Esophagus squamous epithelium (tissue), 5 donors: ENCODE results near the gene CBFA2T3. TPM values are rescaled to one million over a fixed set of nuclear protein-coding genes. Genes with fewer than 3 reads are reported as not detected.

Source experiments
- DNase-seq: peaks from one replicate; lab custom pipeline; 2025; lab: John Stamatoyannopoulos, UW
- H3K27ac ChIP-seq, 4 donors: fragments of 200-600 bp; sonication (generic); one replicate each; pipeline ENCODE4 v1.5.1; 2016 to 2019; ENCODE audit warnings: mild to moderate bottlenecking in 1 of 4
- H3K27me3 ChIP-seq, 4 donors: fragments of 200-600 bp; sonication (generic); 1 replicate in 3 of 4; 2 replicates in 1 of 4; pipeline versions ENCODE4 v1.5.1 to v1.6.0; 2017 to 2021; ENCODE audit warnings: antibody characterized with exemption in 1 of 4
- H3K36me3 ChIP-seq, 3 donors: fragments of 200-600 bp; sonication (generic); one replicate each; pipeline ENCODE4 v1.5.1; 2016 to 2019
- H3K4me1 ChIP-seq, 3 donors: fragments of 200-600 bp; sonication (generic); one replicate each; pipeline ENCODE4 v1.5.1; 2017 to 2019
- H3K4me3 ChIP-seq, 4 donors: fragments of 200-600 bp; sonication (generic); 1 replicate in 3 of 4; 2 replicates in 1 of 4; pipeline ENCODE4 v1.5.1; 2016 to 2019; ENCODE audit warnings: mild to moderate bottlenecking in 2 of 4, moderate library complexity in 1 of 4
- H3K9me3 ChIP-seq, 3 donors: fragments of 200-600 bp; sonication (generic); one replicate each; pipeline ENCODE4 v1.5.1; 2016 to 2019
- CTCF ChIP-seq, 6 experiments: fragments of 450-650 bp in 4 of 6; fragments of 200-600 bp in 2 of 6; sonication (generic) in 2 of 6; IDR thresholded peaks; one replicate each; pipeline ENCODE4 v1.5.1; 2016 to 2019; ENCODE audit warnings: antibody characterized with exemption in 6 of 6, mild to moderate bottlenecking in 4 of 6, moderate library complexity in 4 of 6
- POLR2A ChIP-seq, 4 donors: fragments of 450-650 bp; IDR thresholded peaks; one replicate each; pipeline ENCODE4 v1.6.1; 2017; ENCODE audit warnings: antibody characterized with exemption in 4 of 4, mild to moderate bottlenecking in 4 of 4, moderate library complexity in 3 of 4
- WGBS, 2 donors: methylation state at CpG; one replicate each; pipeline ENCODE4 v1.1.5; 2018; 5-methylcytosine and 5-hydroxymethylcytosine counted together
- intact Hi-C: fragments of 100-400 bp; cut with DNase I; formaldehyde crosslinking; loops from one replicate; pipeline ENCODE4 v1.15.0; 2022
- total RNA-seq, 4 donors: library from RNA; depleted of rRNA; stranded (reverse); fragments of >200 nt; gene quantifications; one replicate each; pipeline ENCODE4 v1.1.0, GENCODE V29; 2016
- donor health status: DM: yes; HTN: yes; CAD: no.

Gene CBFA2T3
- total RNA-seq, 4 donors from 2014 or later: 0.18 to 2.7 (median 1.4) TPM

- Histone ChIP-seq H3K27me3 (peaks cover 0 to 46% (median 0%) of the 10 kb centered on the region in 4 donors), H3K36me3 (peaks cover 0 to 32% (median 5%) of the 10 kb centered on the region in 3 donors), H3K9me3 (no peaks in the 10 kb centered on the region), H3K27ac (no peak overlapping the region), H3K4me3 (no peak overlapping the region), H3K4me1 (peaks cover 0 to 27% (median 1%) of the 10 kb centered on the region in 3 donors)
- DNase-seq: no peak
- WGBS, 2 donors: 86 to 89% methylated on average over 25 to 28 of the region's 34 CpGs
- intact Hi-C loops: no loop called here
- TF ChIP-seq POLR2A (IDR thresholded peaks at IDR 0.05) (no peak), CTCF (IDR thresholded peaks at IDR 0.05) (no peak)
Measured at GRCh38 chr16:88874938-88875599, 101.9 kb downstream of the CBFA2T3 start.

GRCh38 chr16:88872650-88873331 is 104.2 kb downstream of the CBFA2T3 start:
- DNase-seq: no peak
- H3K9me3 ChIP-seq: no peaks in the 10 kb centered on the region
- no peak overlapping the region for H3K27ac ChIP-seq
- intact Hi-C loops: no loop called here
- no peak for TF ChIP-seq POLR2A (IDR thresholded peaks at IDR 0.05)
- no peak for TF ChIP-seq CTCF (IDR thresholded peaks at IDR 0.05)
- H3K4me1 ChIP-seq: peaks cover 0 to 13% (median 0%) of the 10 kb centered on the region in 3 donors
- peaks cover 0 to 17% (median 0%) of the 10 kb centered on the region in 3 donors for H3K36me3 ChIP-seq
- no peak overlapping the region for H3K4me3 ChIP-seq
- 73 to 81% methylated on average over 8 to 10 of the region's 25 CpGs for WGBS, 2 donors
- peaks cover 0 to 64% (median 0%) of the 10 kb centered on the region in 4 donors for H3K27me3 ChIP-seq

DNA sequence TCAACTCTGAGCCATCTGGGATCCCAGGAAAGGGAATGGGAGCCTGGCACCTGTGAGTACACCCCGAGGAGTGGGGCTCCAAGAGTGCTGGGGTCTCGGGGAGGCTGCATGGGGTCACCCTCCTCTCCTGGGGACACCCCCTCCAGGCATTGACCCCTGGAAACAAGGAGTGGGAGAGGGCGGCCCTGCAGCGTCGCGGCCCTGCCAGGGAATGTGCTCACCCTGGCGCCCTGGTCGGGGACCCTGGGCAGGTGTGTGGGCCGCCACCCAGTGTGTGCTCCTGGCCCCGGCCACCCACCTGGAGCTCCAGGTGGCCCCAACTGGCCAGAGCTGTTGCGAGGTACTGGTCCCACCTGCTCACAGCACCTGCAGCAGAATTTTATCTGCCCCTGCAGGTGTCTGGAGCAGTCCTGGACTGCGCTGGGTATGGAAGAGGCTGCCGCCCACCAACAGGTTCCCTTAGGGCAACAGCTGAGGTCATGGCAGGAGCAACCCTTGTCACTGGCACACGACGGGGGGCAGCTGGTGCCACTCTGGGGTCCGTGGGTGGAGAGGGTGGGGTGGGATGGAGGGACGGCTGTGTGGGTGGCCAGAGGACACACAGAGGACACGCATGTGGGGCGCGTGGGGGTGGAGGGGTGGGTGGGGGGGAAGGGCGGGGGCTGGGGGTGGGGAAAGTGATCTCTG is 105.1 kb downstream of the CBFA2T3 start:
- Histone ChIP-seq H3K36me3 (peaks cover 0 to 8% (median 0%) of the 10 kb centered on the region in 3 donors), H3K27ac (no peak overlapping the region), H3K9me3 (no peaks in the 10 kb centered on the region), H3K4me3 (no peak overlapping the region), H3K4me1 (peaks cover 0 to 13% (median 0%) of the 10 kb centered on the region in 3 donors), H3K27me3 (peaks cover 0 to 62% (median 0%) of the 10 kb centered on the region in 4 donors)
- no peak for TF ChIP-seq POLR2A (IDR thresholded peaks at IDR 0.05)
- intact Hi-C loops: no loop called here
- WGBS, 2 donors: 56 to 65% methylated on average over 2 to 6 of the region's 21 CpGs
- DNase-seq: no peak

GRCh38 chr16:88871349-88871702 is 105.7 kb downstream of the CBFA2T3 start:
- TF ChIP-seq POLR2A (IDR thresholded peaks at IDR 0.05): no peak
- H3K27ac ChIP-seq: no peak overlapping the region
- peak overlapping the region in 1 of 4 donors; percentile 45 for H3K4me3 ChIP-seq

GRCh38 chr16:88870608-88871348 is 106.2 kb downstream of the CBFA2T3 start:
- Histone ChIP-seq H3K4me3 (peak overlapping the region in 1 of 4 donors; percentile 45), H3K27ac (no peak overlapping the region), H3K27me3 (peaks cover 0 to 70% (median 0%) of the 10 kb centered on the region in 4 donors), H3K4me1 (peaks cover 0 to 13% (median 0%) of the 10 kb centered on the region in 3 donors), H3K36me3 (no peaks in the 10 kb centered on the region), H3K9me3 (no peaks in the 10 kb centered on the region)
- 29 to 38% methylated on average over 4 to 15 of the region's 37 CpGs for WGBS, 2 donors
- DNase-seq: no peak
- no peak for TF ChIP-seq POLR2A (IDR thresholded peaks at IDR 0.05)
- intact Hi-C loops: no loop called here

More at GRCh38 chr16:88871349-88871702, 105.7 kb downstream of the CBFA2T3 start:
- peaks cover 0 to 13% (median 0%) of the 10 kb centered on the region in 3 donors for H3K4me1 ChIP-seq
- peaks cover 0 to 65% (median 0%) of the 10 kb centered on the region in 4 donors for H3K27me3 ChIP-seq
- H3K36me3 ChIP-seq: peaks cover 0 to 3% (median 0%) of the 10 kb centered on the region in 3 donors
- no peak for DNase-seq
- no peaks in the 10 kb centered on the region for H3K9me3 ChIP-seq
- intact Hi-C loops: no loop called here
- WGBS, 2 donors: 40 to 81% methylated on average over 3 of the region's 8 CpGs

DNA sequence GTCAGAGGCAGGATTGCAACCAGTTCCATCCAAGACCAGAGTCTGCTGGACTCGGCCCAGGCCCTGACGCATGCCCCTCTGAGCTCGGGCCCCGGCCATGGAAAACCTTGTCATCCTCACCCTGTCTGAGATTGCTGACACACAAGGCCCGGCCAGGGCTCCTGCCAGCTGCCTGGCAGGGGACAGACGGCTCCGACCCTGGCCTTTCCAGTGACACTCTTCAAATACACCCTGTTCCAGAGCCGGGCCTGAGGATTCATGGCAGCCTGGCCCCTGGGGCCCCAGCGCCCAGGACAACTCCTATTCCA is 107.4 kb downstream of the CBFA2T3 start:
- DNase-seq: no peak
- peaks cover 0 to 13% (median 0%) of the 10 kb centered on the region in 3 donors for H3K4me1 ChIP-seq
- no peak overlapping the region for H3K4me3 ChIP-seq
- no peaks in the 10 kb centered on the region for H3K36me3 ChIP-seq
- H3K9me3 ChIP-seq: no peaks in the 10 kb centered on the region
- WGBS, 2 donors: 77 to 87% methylated on average over 4 of the region's 9 CpGs
- H3K27me3 ChIP-seq: peaks cover 0 to 70% (median 0%) of the 10 kb centered on the region in 4 donors
- no peak overlapping the region for H3K27ac ChIP-seq
- intact Hi-C loops: no loop called here
- TF ChIP-seq CTCF (IDR thresholded peaks at IDR 0.05): no peak
- TF ChIP-seq POLR2A (IDR thresholded peaks at IDR 0.05): no peak
